NB4 (cell line): ENCODE results near the gene LLGL1.

ENCODE experiments used
- DNase-seq: peaks from one replicate; pipeline ENCODE4 v3.0.0; 2010; ENCODE audit warnings: low read depth
- H3K4me3 ChIP-seq: one replicate; pipeline ENCODE4 v1.5.1; 2011; ENCODE audit warnings: mild to moderate bottlenecking, low read depth, low read length, moderate library complexity
- CTCF ChIP-seq: IDR thresholded peaks from one replicate; pipeline ENCODE4 v1.5.1; 2012; ENCODE audit warnings: low read depth, low read length
- MAX ChIP-seq: IDR thresholded peaks from 2 replicates; pipeline ENCODE4 v1.6.1; 2011; ENCODE audit warnings: low read depth, low read length
- MYC ChIP-seq: IDR thresholded peaks from 2 replicates; pipeline ENCODE4 v1.6.1; 2011; ENCODE audit warnings: low read depth, low read length
- POLR2A ChIP-seq: IDR thresholded peaks from 2 replicates; pipeline ENCODE4 v1.6.1; 2011; ENCODE audit warnings: mild to moderate bottlenecking; ENCODE audit not compliant: insufficient read length; ENCODE audit errors: extremely low read depth

Gene LLGL1

DNA sequence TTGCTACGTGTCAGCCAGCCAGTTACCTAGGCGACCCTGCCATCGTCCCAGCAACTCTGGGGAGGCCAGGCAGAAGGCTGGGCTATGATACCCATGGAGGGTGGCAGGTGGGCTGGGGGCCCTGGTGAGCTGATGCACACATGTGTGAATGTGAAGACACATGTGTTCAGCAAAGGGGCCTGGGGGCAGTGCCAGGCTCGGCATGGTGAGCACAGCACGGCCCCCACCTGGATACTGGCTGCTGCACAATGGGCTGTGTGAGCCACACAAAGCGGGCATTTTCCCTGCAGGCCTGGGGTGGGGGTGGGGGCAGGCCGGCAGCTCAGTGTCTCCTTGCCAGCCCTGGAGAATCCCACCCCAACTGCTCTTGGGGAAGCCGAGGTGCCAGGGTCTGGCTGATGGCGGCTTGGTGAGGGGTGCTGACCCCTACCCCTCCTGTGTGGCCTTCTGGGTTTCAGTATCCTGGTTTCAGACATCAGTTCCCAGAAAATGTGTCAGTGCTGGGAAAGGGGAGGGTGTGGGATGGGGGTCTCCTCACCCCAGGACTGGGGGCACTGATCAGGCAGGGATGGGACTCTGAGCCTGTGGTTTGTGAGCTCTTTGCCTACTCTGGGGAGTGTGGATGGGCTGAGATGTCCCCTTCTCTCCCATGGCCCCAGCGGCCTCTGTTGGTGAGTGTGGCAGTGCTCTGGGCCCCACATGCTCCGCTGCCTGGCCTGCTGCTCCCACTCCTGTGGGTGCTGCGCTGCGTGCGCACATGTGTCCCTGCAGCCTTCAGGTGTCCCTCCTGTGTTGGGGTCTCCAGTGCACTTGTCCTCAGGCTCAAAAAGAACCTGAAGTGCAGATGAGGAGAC is 5.1 kb downstream of the LLGL1 start:
- DNase-seq, result no peak
- no peak overlapping the region for H3K4me3 ChIP-seq
- TF ChIP-seq CTCF (no peak), MAX (no peak), MYC (no peak), POLR2A (no peak)

- DNase-seq, result no peak
- H3K4me3 ChIP-seq, result no peak overlapping the region
- TF ChIP-seq POLR2A, result no peak
- TF ChIP-seq MYC, result no peak
- no peak for TF ChIP-seq MAX
- TF ChIP-seq CTCF, result no peak
These were observed 5.7 kb downstream of the LLGL1 start for GRCh38 chr17:18231164-18231563.

- H3K4me3 ChIP-seq, result no peak overlapping the region
- no peak for DNase-seq
- TF ChIP-seq CTCF, result no peak
- no peak for TF ChIP-seq MYC
- no peak for TF ChIP-seq MAX
- no peak for TF ChIP-seq POLR2A
These were observed 8.5 kb downstream of the LLGL1 start for GRCh38 chr17:18233803-18234518.

DNA sequence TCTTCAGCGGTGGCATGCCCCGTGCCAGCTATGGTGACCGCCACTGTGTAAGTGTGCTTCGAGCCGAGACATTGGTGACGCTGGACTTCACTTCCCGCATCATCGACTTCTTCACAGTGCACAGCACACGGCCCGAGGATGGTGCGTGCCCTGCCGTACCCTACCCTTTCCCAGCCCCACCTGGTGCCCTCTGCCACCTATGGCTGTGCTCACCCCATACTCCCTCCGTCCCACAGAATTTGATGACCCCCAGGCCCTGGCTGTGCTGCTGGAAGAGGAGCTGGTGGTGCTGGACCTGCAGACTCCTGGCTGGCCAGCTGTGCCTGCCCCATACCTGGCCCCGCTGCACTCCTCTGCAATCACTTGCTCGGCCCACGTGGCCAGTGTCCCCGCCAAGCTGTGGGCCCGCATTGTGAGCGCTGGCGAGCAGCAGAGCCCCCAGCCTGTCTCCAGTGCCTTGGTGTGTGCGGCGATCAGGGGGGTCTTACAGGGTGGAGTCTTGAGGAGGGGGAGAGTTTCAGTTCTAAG is 9.5 kb downstream of the LLGL1 start:
- no peak for TF ChIP-seq POLR2A
- no peak for TF ChIP-seq MAX
- no peak for TF ChIP-seq MYC
- no peak for TF ChIP-seq CTCF
- H3K4me3 ChIP-seq, result no peak overlapping the region
- no peak for DNase-seq

GRCh38 chr17:18235743-18236256 is 10.4 kb downstream of the LLGL1 start:
- no peak for DNase-seq
- H3K4me3 ChIP-seq, result no peak overlapping the region

More at GRCh38 chr17:18235743-18236256, 10.4 kb downstream of the LLGL1 start:
- no peak for TF ChIP-seq CTCF
- TF ChIP-seq POLR2A, result no peak
- TF ChIP-seq MAX, result no peak
- no peak for TF ChIP-seq MYC
